HG03520 (cell line): ENCODE results near the gene GOLGA6A.

Experiments used
- ATAC-seq: cut with Tn5 transposase; IDR thresholded peaks from one replicate; pipeline ENCODE4 v1.9.1; 2021; ENCODE audit warnings: mild to moderate bottlenecking, moderate library complexity; ENCODE audit not compliant: unreplicated experiment

The GOLGA6A gene

DNA sequence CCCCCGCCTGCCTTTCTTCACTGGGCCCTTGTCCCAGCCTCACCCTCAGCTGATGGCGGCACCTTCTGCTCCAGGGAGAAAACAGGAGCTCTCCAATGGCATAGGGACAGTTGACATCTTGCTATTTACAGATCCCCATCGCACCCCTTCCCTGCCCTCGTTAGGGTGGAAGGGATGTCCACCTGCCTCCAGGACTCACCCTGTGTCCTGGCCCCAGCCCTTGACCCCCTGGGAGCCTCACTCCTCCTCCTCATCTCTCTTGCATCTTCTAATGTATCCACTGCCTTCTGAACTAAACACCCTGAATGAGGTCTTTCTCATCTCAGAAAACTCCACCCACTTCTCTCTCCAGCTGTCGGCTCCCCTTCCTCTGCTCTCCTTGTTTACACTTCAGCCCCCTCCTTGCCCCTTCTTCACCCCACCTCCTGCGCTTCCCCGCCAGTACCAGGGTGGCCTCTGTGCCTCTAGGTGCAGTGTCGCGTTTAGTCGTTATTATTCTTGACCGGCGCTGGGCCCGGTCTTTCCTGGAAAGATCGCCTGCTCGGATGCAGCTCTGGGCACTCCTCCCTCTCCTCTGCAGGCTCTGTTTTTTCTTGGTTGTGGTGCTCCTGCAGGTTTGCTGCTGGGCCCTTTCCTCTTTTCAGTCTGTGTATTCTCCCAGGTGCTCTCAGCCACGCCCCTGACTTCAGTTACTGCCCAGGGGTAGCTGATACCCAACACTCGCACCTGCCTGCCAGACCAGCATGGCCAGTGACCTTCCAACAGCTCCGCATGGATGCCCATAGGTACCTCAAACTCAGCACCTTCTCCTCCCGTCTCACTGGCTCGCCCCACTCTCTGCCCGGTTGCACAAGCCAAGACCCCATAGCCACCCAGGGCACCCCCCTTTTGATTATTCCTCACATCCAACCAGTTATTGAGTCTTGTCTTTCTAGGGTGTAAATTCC lies 44.9 kb downstream of the GOLGA6A start:
- ATAC-seq: no peak

DNA sequence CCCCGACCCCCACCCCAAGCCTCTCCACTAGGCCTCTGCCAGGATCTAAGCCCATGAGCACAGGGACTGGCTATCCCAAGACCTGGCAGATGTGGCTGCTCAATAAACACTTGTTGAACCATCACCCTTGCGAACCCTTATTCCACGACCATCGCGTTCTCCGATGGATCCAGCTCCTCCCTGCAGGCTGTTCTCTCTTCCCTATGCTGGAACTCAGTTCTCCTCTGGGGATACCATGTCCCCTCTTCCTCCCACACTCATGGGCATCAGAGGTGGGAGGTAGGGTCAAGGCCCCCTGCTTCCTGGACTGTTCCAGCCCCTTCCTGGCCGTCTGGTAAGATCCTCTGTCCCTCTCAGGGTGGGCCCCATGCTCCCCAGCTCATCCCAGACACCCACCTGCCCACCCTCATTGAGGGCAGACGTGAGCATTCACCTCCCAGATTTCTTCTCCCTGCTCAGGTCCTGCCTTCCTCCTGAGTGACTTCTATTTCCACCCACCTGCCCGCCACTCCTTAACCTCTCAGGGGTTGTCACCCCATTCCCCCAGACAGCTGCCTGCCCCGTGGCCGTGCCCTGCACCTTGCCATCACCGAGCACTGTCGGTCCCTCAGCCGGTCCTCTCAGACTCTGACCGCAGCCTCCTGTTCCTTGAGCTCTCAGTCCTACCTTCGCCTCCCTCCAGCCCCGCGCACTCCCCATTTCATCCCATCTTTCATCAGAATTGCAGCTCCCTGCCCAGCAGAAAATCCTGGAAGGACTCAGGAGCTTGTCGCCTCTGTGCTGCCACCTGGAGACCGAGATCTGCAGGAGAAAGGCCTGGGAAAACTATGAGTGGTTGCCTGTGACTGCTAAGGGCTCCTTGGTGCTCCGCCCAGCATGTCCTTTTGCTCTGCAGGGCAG lies 45.8 kb downstream of the GOLGA6A start:
- ATAC-seq: no peak

DNA sequence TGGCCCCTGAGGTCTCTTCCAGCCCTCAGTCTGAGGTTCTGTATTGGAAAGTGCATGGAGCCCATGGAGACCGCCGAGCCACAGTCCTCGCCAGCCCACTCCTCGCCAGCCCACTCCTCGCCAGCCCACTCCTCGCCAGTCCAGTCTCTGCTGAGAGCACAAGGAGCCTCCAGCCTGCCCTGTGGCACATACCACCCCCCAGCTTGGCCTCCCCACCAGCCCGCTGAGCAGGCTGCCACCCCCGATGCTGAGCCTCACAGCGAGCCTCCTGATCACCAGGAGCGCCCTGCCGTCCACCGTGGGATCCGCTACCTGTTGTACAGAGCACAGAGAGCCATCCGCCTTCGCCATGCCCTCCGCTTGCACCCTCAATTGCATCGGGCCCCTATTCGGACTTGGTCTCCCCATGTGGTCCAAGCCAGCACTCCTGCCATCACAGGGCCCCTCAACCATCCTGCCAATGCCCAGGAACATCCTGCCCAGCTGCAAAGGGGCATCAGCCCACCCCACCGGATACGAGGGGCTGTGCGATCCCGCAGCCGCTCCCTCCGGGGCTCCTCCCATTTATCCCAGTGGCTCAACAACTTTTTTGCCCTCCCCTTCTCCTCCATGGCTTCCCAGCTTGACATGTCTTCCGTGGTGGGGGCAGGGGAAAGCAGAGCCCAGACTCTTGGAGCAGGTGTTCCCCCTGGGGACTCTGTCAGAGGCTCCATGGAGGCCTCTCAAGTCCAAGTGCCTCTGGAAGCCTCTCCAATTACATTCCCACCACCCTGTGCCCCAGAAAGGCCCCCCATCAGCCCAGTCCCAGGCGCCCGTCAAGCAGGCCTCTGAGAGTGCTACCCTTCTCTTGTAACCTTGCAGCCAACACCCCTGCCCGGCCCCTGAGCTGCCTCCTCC lies 47.0 kb downstream of the GOLGA6A start:
- no peak for ATAC-seq

DNA sequence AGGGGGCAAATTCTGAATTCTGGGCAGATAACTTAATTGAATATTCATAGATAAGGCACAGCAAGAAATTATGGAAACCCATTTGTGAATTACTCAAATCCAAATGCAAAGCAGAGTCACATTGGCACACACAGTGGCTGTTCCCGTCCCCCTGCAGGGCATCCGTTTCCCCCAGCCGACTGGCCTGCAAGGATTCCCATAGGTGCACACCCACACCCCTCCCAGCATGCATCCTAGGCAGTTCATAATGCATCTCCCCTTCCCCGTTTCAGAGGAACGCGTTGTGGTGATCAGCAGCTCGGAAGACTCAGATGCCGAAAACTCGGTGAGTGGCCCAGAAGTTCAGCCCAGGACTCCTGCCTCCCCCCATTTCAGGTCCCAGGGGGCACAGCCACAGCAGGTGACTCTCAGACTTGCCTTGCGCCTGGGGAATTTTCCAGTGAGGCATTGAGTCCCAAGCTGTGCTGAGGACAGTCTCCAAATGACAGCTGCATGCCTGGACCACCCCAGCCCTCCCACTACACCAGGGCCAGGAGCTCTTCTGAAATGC lies 48.1 kb downstream of the GOLGA6A start:
- ATAC-seq: no peak

DNA sequence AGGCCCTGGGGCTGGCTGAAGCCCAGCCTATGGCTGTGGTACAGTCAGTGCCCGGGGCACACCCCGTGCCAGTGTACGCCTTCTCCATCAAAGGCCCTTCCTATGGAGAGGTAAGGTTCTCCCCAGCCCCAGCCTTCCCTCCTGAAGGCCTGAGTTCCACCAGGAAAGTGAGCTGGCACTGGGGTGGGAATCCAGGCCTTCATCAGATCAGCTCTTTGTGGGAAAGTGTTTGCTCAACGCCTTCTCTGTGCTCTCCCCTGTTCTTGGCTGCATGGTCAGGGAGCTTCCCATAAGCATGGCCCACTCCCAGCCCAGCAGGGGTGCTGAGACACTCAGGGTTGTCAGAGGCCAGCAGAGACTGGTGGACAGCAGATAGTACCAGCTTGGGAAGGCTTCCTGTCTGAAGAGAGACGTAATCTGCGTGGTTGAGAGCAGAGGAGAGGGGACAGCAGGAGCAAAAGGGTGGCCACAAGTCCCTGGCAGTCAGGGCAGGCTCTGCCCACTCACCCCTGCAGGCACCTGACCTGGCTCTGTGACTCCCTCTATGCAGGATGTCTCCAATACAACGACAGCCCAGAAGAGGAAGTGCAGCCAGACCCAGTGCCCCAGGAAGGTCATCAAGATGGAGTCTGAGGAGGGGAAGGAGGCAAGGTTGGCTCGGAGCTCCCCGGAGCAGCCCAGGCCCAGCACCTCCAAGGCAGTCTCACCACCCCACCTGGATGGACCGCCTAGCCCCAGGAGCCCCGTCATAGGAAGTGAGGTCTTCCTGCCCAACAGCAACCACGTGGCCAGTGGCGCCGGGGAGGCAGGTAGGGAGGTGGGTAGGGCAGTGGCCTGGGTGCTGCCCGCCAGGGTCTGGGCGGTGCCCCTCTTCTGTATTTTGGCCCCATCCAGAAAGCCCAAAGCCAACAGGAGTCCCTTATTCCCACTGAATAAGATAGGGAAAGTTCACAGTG lies 49.5 kb downstream of the GOLGA6A start:
- no peak for ATAC-seq

DNA sequence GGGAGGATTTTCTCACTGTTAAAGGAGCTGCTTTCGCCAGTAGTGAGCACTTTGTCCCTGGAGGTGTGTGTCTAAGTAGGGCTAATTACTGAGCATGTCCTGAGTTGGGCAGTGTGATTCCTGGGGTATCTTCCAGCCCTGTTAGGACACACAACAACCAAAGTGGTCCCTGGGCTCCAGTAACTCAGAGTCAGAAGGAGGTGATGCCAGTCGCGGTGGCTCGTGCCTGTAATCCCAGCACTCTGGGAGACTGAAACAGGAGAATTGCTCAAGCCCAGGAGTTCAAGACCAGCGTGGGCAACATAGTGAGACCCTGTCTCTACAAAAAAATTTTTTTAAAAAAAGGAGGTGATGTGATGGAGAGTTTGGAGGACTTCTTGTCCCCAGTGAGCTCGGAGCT lies 50.3 kb downstream of the GOLGA6A start:
- ATAC-seq: no peak

DNA sequence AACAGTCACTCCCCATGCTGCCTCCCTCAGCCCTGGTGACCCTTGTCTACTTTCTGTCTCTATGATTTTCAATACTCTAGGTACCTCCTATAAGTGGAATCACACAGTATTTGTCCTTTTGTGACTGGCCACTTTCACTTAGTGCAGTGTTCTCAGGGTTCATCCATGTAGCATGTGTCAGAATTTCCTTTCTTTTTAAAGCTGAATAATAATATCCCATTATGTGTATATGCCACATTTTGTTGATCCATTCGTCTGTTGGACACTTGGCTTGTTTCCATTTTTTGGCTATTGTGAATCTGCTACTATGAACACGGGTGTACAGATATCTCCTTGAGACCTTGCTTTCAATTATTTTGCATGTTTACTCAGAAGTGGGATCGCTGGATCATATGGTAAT lies 53.7 kb downstream of the GOLGA6A start:
- no peak for ATAC-seq

DNA sequence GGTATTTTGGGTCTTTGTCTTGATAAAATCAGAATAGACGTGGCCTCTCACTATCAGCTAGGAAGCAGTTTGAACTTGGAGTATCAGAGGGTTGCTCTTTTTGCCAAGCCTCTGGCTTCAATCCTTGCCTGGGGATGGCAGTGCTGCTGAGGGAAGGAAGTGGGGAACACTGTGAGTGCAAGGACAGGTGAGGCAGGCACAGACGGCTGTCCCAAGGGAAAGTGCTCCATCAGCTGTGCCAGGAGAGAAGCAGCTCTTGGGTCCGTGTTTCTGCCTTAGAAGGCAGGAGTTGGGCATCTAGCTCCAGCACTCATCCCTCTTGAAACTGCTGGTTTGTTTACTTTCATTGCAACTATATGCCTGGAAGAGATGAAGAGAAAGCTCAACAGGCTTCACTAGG lies 54.7 kb downstream of the GOLGA6A start:
- ATAC-seq: no peak

DNA sequence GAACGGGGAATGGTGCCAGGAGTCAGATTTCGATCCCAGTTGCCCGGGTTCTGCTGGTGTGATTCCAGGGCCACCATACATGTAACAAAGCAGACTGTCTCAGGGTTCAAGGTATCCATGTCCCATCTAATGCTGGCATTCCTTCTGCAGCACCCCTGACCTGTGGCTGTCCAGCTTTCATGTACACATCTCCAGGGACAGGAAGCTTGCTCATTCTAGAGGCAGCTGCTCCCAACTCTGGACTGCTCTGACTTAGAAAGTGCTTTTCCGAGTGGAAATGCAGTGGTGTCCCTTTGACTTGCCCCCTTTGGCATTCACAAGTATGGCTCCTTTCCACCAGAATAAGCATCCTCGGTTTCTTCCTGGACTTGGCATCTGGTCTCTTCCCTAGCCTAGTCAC lies 56.9 kb downstream of the GOLGA6A start:
- no peak for ATAC-seq

DNA sequence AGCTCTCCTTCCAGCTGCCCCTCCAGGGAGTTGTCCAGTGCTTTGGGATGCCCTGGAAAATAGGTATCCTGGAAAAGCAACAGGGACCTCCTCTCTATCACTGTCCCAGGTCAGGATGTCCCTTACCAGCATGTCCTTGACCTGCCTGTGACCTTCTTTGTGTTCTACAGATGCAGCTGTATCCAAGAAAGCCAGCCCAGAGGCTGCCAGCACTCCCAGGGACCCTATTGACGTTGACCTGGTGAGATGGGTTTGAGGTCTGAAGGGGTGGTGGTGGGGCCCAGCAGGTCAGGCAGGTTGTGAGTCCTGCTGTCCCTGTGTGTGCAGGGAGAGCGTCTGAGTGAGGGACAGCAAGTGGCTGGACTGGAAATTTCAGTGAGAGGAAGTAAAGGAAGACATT lies 57.7 kb downstream of the GOLGA6A start:
- no peak for ATAC-seq

DNA sequence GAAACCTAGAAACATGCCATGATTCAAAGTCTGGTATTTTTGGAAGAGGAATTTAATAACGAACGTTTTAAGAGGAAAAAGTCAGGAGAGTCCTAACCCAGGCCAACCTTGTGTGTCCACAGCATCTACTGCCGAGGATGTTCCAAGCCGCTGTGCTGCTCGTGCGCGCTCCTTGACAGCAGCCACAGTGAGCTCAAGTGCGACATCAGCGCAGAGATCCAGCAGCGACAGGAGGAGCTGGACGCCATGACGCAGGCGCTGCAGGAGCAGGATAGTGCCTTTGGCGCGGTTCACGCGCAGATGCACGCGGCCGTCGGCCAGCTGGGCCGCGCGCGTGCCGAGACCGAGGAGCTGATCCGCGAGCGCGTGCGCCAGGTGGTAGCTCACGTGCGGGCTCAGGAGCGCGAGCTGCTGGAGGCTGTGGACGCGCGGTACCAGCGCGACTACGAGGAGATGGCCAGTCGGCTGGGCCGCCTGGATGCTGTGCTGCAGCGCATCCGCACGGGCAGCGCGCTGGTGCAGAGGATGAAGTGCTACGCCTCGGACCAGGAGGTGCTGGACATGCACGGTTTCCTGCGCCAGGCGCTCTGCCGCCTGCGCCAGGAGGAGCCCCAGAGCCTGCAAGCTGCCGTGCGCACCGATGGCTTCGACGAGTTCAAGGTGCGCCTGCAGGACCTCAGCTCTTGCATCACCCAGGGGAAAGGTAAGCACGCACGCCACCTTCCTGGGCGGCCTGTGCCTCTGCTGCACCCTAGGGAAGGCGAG lies 59.5 kb downstream of the GOLGA6A start:
- ATAC-seq: no peak
